Measurements from ENCODE around the gene PTGIR. TPM values are rescaled to one million over a fixed set of nuclear protein-coding genes. Genes with fewer than 3 reads are reported as not detected.

PTGIR gene
- total and polyA plus RNA-seq, 10 of the 15 experiments (the other 5 are each of a cell fraction or from before 2014, with no cell fraction given): 0.34 to 29.1 (median 9.9) TPM

DNA sequence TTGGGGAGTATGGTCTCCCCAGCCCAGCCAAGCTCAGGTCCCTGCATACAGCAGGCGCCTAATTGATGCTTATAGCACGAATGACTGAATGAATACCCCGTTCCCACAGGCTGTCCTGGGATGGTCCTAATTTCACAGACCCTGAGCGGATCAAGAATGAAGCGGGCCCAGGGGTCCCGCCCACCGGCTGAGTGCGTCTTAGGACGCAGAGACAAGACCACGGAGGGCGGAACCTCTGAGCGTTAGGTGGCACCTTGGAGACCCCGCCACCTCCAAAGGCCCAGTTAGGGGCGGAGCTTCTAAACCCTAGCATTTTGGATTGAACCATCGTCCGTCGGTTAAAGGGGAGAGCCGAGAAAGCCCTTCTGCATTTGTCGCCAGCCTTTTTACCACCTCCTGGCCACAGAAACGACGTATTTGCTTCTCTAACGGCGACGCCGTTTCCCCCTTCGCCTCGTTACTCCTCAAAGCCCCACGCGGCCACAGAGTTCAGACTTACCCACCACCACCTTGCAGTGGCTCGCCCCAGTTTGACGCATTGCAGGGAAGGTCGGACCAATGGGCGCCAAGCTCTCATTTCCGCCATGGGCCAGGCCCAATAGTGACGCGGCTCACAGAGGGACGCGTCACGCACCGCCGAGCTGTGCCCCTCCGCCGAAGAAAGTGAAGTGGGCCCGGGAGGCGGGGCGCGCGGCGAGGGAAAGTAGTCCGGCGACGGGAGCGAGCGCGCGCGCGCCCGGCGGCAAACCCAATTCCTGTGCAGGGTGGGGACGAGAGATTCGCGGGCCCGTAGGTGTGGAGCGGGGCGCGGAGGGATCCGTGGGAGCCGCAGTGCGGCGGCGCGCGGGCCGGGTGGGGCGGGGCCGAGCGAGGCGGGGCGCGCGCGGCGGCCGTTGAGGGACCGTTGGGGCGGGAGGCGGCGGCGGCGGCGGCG lies 24.2 kb downstream of the PTGIR start (continued):
- peak; percentile 99 for TF ChIP-seq CHD1 (IDR thresholded peaks at IDR 0.05; ENCODE audit: low read depth, low read length)
- peak; percentile 52 for TF ChIP-seq MTA2 (IDR thresholded peaks at IDR 0.05; ENCODE audit: low read depth)
- TF ChIP-seq SREBF1 (IDR thresholded peaks at IDR 0.05; ENCODE audit: low read length): peak; percentile 99
- TF ChIP-seq RB1 (IDR thresholded peaks at IDR 0.05; ENCODE audit: borderline replicate concordance): peak; percentile 99
- TF ChIP-seq, protein P1, sequence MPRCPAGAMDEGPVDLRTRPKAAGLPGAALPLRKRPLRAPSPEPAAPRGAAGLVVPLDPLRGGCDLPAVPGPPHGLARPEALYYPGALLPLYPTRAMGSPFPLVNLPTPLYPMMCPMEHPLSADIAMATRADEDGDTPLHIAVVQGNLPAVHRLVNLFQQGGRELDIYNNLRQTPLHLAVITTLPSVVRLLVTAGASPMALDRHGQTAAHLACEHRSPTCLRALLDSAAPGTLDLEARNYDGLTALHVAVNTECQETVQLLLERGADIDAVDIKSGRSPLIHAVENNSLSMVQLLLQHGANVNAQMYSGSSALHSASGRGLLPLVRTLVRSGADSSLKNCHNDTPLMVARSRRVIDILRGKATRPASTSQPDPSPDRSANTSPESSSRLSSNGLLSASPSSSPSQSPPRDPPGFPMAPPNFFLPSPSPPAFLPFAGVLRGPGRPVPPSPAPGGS (IDR thresholded peaks at IDR 0.05; ENCODE audit: borderline replicate concordance, insufficient read depth, low read depth, low read length, poor library complexity, severe bottlenecking): peak; percentile 14
- TF ChIP-seq IRF4 (IDR thresholded peaks at IDR 0.05; ENCODE audit: low read depth, low read length): no peak
- no peak for TF ChIP-seq RBBP5 (conservative IDR thresholded peaks at IDR 0.05)
- TF ChIP-seq EGR1 (IDR thresholded peaks at IDR 0.05; ENCODE audit: borderline replicate concordance in 1 of 2, low read depth in 2 of 2, low read length in 2 of 2): 0 out of 3 replicates have a peak, but pooled peaks of 1 of the 2 experiments have one; percentile 20
- peak; percentile 90 for TF ChIP-seq ZNF24 (IDR thresholded peaks at IDR 0.05)
- no peak for TF ChIP-seq SIX5 (IDR thresholded peaks at IDR 0.05; ENCODE audit: low read depth, low read length, severe bottlenecking)
- TF ChIP-seq JUND (IDR thresholded peaks at IDR 0.05; ENCODE audit: low read depth, low read length): peak; percentile 99
- TF ChIP-seq NRF1 (conservative IDR thresholded peaks at IDR 0.05; ENCODE audit: low read depth, low read length): no peak
- no peak for TF ChIP-seq SMAD5 (IDR thresholded peaks at IDR 0.05; ENCODE audit: low read depth)
- TF ChIP-seq HCFC1 (IDR thresholded peaks at IDR 0.05; ENCODE audit: low read length): peak; percentile 41
- TF ChIP-seq, protein P2, sequence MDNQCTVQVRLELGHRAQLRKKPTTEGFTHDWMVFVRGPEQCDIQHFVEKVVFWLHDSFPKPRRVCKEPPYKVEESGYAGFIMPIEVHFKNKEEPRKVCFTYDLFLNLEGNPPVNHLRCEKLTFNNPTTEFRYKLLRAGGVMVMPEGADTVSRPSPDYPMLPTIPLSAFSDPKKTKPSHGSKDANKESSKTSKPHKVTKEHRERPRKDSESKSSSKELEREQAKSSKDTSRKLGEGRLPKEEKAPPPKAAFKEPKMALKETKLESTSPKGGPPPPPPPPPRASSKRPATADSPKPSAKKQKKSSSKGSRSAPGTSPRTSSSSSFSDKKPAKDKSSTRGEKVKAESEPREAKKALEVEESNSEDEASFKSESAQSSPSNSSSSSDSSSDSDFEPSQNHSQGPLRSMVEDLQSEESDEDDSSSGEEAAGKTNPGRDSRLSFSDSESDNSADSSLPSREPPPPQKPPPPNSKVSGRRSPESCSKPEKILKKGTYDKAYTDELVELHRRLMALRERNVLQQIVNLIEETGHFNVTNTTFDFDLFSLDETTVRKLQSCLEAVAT (IDR thresholded peaks at IDR 0.05): peak; percentile 89
- TF ChIP-seq, protein P3, sequence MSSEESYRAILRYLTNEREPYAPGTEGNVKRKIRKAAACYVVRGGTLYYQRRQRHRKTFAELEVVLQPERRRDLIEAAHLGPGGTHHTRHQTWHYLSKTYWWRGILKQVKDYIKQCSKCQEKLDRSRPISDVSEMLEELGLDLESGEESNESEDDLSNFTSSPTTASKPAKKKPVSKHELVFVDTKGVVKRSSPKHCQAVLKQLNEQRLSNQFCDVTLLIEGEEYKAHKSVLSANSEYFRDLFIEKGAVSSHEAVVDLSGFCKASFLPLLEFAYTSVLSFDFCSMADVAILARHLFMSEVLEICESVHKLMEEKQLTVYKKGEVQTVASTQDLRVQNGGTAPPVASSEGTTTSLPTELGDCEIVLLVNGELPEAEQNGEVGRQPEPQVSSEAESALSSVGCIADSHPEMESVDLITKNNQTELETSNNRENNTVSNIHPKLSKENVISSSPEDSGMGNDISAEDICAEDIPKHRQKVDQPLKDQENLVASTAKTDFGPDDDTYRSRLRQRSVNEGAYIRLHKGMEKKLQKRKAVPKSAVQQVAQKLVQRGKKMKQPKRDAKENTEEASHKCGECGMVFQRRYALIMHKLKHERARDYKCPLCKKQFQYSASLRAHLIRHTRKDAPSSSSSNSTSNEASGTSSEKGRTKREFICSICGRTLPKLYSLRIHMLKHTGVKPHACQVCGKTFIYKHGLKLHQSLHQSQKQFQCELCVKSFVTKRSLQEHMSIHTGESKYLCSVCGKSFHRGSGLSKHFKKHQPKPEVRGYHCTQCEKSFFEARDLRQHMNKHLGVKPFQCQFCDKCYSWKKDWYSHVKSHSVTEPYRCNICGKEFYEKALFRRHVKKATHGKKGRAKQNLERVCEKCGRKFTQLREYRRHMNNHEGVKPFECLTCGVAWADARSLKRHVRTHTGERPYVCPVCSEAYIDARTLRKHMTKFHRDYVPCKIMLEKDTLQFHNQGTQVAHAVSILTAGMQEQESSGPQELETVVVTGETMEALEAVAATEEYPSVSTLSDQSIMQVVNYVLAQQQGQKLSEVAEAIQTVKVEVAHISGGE (CRISPR knock-in tag; IDR thresholded peaks at IDR 0.05): no peak
- TF ChIP-seq, protein P4, sequence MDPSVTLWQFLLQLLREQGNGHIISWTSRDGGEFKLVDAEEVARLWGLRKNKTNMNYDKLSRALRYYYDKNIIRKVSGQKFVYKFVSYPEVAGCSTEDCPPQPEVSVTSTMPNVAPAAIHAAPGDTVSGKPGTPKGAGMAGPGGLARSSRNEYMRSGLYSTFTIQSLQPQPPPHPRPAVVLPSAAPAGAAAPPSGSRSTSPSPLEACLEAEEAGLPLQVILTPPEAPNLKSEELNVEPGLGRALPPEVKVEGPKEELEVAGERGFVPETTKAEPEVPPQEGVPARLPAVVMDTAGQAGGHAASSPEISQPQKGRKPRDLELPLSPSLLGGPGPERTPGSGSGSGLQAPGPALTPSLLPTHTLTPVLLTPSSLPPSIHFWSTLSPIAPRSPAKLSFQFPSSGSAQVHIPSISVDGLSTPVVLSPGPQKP (IDR thresholded peaks at IDR 0.05; ENCODE audit: low read depth, low read length): no peak
- TF ChIP-seq RFX5 (IDR thresholded peaks at IDR 0.05; ENCODE audit: low read depth, low read length): peak; percentile 64; the same call in 1 of the 2 replicates
- TF ChIP-seq CREB1 (IDR thresholded peaks at IDR 0.05; ENCODE audit: low read depth): peak; percentile 94
- TF ChIP-seq ZNF217 (IDR thresholded peaks at IDR 0.05): peak; percentile 93
- peak; percentile 88 for TF ChIP-seq SREBF2 (IDR thresholded peaks at IDR 0.05; ENCODE audit: low read length)
- TF ChIP-seq NR2C1 (IDR thresholded peaks at IDR 0.05): 0 out of 2 replicates have a peak, but pooled peaks have one; percentile 13
- TF ChIP-seq NFIC (IDR thresholded peaks at IDR 0.05; ENCODE audit: low read depth, low read length): peak; percentile 71
- TF ChIP-seq ZNF207 (IDR thresholded peaks at IDR 0.05; ENCODE audit: borderline replicate concordance): peak; percentile 100

Data from GM12878 (cell line).